ENCODE measurements around the gene TOMM20.
"Not testable (repeated sequence)": the region's sequence is repeated elsewhere in the genome, so short reads cannot be mapped to it uniquely, and the experiment has no call there.

Gene TOMM20

GRCh38 chr1:235102259-235102582 is 26.4 kb downstream of the TOMM20 start:
- peaks cover 3% of the 10 kb centered on the region for H3K4me1 ChIP-seq (ENCODE audit: insufficient read depth, poor library complexity, severe bottlenecking)
- no peaks in the 10 kb centered on the region for H3K36me3 ChIP-seq (ENCODE audit: low read depth)
- H3K27me3 ChIP-seq (ENCODE audit: insufficient read depth, poor library complexity, severe bottlenecking): no peaks in the 10 kb centered on the region
- ATAC-seq (ENCODE audit: low read depth) (no peak), DNase-seq (ENCODE audit: low spot score) (no peak)
- H3K4me3 ChIP-seq (ENCODE audit: severe bottlenecking): no peak overlapping the region
- no peak overlapping the region for H3K27ac ChIP-seq (ENCODE audit: poor library complexity, severe bottlenecking)
- no peak for TF ChIP-seq CTCF (IDR thresholded peaks at IDR 0.05; ENCODE audit: poor library complexity, severe bottlenecking)
- H3K9me3 ChIP-seq (ENCODE audit: severe bottlenecking): no peaks in the 10 kb centered on the region

- DNase-seq (ENCODE audit: low spot score): no peak
- H3K9me3 ChIP-seq (ENCODE audit: severe bottlenecking): no peaks in the 10 kb centered on the region
- no peaks in the 10 kb centered on the region for H3K36me3 ChIP-seq (ENCODE audit: low read depth)
- ATAC-seq (ENCODE audit: low read depth): no peak
- H3K4me1 ChIP-seq (ENCODE audit: insufficient read depth, poor library complexity, severe bottlenecking): peaks cover 3% of the 10 kb centered on the region
- no peak overlapping the region for H3K27ac ChIP-seq (ENCODE audit: poor library complexity, severe bottlenecking)
- H3K4me3 ChIP-seq (ENCODE audit: severe bottlenecking): no peak overlapping the region
- no peak for TF ChIP-seq CTCF (IDR thresholded peaks at IDR 0.05; ENCODE audit: poor library complexity, severe bottlenecking)
- no peaks in the 10 kb centered on the region for H3K27me3 ChIP-seq (ENCODE audit: insufficient read depth, poor library complexity, severe bottlenecking)
Observed at GRCh38 chr1:235101558-235102258, 26.9 kb downstream of the TOMM20 start.

- H3K4me1 ChIP-seq (ENCODE audit: insufficient read depth, poor library complexity, severe bottlenecking): peaks cover 3% of the 10 kb centered on the region
- no peaks in the 10 kb centered on the region for H3K27me3 ChIP-seq (ENCODE audit: insufficient read depth, poor library complexity, severe bottlenecking)
- no peak overlapping the region for H3K27ac ChIP-seq (ENCODE audit: poor library complexity, severe bottlenecking)
- no peak for ATAC-seq (ENCODE audit: low read depth)
- H3K4me3 ChIP-seq (ENCODE audit: severe bottlenecking): no peak overlapping the region
- no peaks in the 10 kb centered on the region for H3K9me3 ChIP-seq (ENCODE audit: severe bottlenecking)
- no peak for DNase-seq (ENCODE audit: low spot score)
- no peaks in the 10 kb centered on the region for H3K36me3 ChIP-seq (ENCODE audit: low read depth)
- no peak for TF ChIP-seq CTCF (IDR thresholded peaks at IDR 0.05; ENCODE audit: poor library complexity, severe bottlenecking)
Observed at GRCh38 chr1:235100194-235100772, 28.4 kb downstream of the TOMM20 start.

- no peaks in the 10 kb centered on the region for H3K36me3 ChIP-seq (ENCODE audit: low read depth)
- H3K4me1 ChIP-seq (ENCODE audit: insufficient read depth, poor library complexity, severe bottlenecking): no peaks in the 10 kb centered on the region
- H3K27ac ChIP-seq (ENCODE audit: poor library complexity, severe bottlenecking): no peak overlapping the region
- no peak for DNase-seq (ENCODE audit: low spot score)
- no peak for ATAC-seq (ENCODE audit: low read depth)
- no peak overlapping the region for H3K4me3 ChIP-seq (ENCODE audit: severe bottlenecking)
- H3K27me3 ChIP-seq (ENCODE audit: insufficient read depth, poor library complexity, severe bottlenecking): no peaks in the 10 kb centered on the region
- no peak for TF ChIP-seq CTCF (IDR thresholded peaks at IDR 0.05; ENCODE audit: poor library complexity, severe bottlenecking)
- no peaks in the 10 kb centered on the region for H3K9me3 ChIP-seq (ENCODE audit: severe bottlenecking)
Observed at GRCh38 chr1:235098991-235099390, 29.6 kb downstream of the TOMM20 start.

GRCh38 chr1:235098547-235098946 is 30.1 kb downstream of the TOMM20 start:
- no peak overlapping the region for H3K27ac ChIP-seq (ENCODE audit: poor library complexity, severe bottlenecking)
- H3K4me1 ChIP-seq (ENCODE audit: insufficient read depth, poor library complexity, severe bottlenecking): no peaks in the 10 kb centered on the region
- TF ChIP-seq CTCF (IDR thresholded peaks at IDR 0.05; ENCODE audit: poor library complexity, severe bottlenecking): no peak
- no peaks in the 10 kb centered on the region for H3K27me3 ChIP-seq (ENCODE audit: insufficient read depth, poor library complexity, severe bottlenecking)
- no peak for DNase-seq (ENCODE audit: low spot score)
- no peak for ATAC-seq (ENCODE audit: low read depth)
- H3K9me3 ChIP-seq (ENCODE audit: severe bottlenecking): no peaks in the 10 kb centered on the region
- no peaks in the 10 kb centered on the region for H3K36me3 ChIP-seq (ENCODE audit: low read depth)
- H3K4me3 ChIP-seq (ENCODE audit: severe bottlenecking): no peak overlapping the region

GRCh38 chr1:235097501-235097900 is 31.1 kb downstream of the TOMM20 start:
- H3K4me3 ChIP-seq (ENCODE audit: severe bottlenecking); H3K36me3 ChIP-seq (ENCODE audit: low read depth); H3K27me3 ChIP-seq (ENCODE audit: insufficient read depth, poor library complexity, severe bottlenecking); H3K27ac ChIP-seq (ENCODE audit: poor library complexity, severe bottlenecking); H3K9me3 ChIP-seq (ENCODE audit: severe bottlenecking); ATAC-seq (ENCODE audit: low read depth); DNase-seq (ENCODE audit: low spot score); H3K4me1 ChIP-seq (ENCODE audit: insufficient read depth, poor library complexity, severe bottlenecking): not testable (repeated sequence)

Measured in RWPE2 (cell line).